T-cell (primary cell): ENCODE data around the gene REPIN1. TPM values are rescaled to one million over a fixed set of nuclear protein-coding genes. Genes with fewer than 3 reads are reported as not detected.

Source experiments
- ATAC-seq, 4 experiments: fragments of 200-7000 bp in 3 of 4; fragments of 150-1000 bp in 1 of 4; cut with Tn5 transposase; replicated peaks in 1 of 4; 1 replicate in 3 of 4; 2 replicates in 1 of 4; pipeline ENCODE4 v1.10.0; 2021; ENCODE audit warnings: moderate library complexity in 3 of 4, mild to moderate bottlenecking in 2 of 4, moderate number of reproducible peaks in 1 of 4
- CTCF ChIA-PET, 2 donors: fragments of 300-600 bp; sonication (Branson Sonifier 250); formaldehyde crosslinking; loops; one replicate each; lab custom pipeline; 2022; ENCODE audit warnings: antibody characterized with exemption in 2 of 2; lab: Charles Lee
- POLR2A ChIA-PET, 2 donors: fragments of 300-600 bp; sonication (Branson Sonifier 250); formaldehyde crosslinking; loops; one replicate each; lab custom pipeline; 2022; ENCODE audit warnings: antibody characterized with exemption in 2 of 2; lab: Charles Lee
- DNase-seq, 35 experiments: peaks; one replicate each; pipeline versions ENCODE4 v3.0.0 to v3.0.0-alpha.2; 2013 to 2023
- H3K27ac ChIP-seq: one replicate; pipeline ENCODE4 v1.5.1; 2013; ENCODE audit warnings: low read length
- H3K27me3 ChIP-seq, 2 experiments: replicated peaks in 1 of 2; 1 replicate in 1 of 2; 2 replicates in 1 of 2; pipeline versions ENCODE4 v1.6.1 to v1.7.0; 2013; ENCODE audit warnings: low read length in 1 of 2, mixed read lengths in 1 of 2; ENCODE audit not compliant: control insufficient read depth in 2 of 2, insufficient read depth in 2 of 2; ENCODE audit errors: extremely low read depth in 1 of 2
- H3K36me3 ChIP-seq, 2 donors: 1 replicate in 1 of 2; 2 replicates in 1 of 2; pipeline versions ENCODE4 v1.6.1 to v1.7.0; 2013; ENCODE audit warnings: low read length in 1 of 2; ENCODE audit not compliant: control insufficient read depth in 2 of 2, insufficient read depth in 1 of 2; ENCODE audit errors: extremely low read depth in 1 of 2
- H3K4me1 ChIP-seq, 2 experiments: 1 replicate in 1 of 2; 2 replicates in 1 of 2; pipeline versions ENCODE4 v1.6.1 to v1.7.0; 2013; ENCODE audit warnings: low read length in 2 of 2, mixed read lengths in 1 of 2; ENCODE audit not compliant: insufficient read depth in 2 of 2, control insufficient read depth in 1 of 2; ENCODE audit errors: extremely low read depth in 1 of 2
- H3K4me3 ChIP-seq, 2 donors: 1 replicate in 1 of 2; 2 replicates in 1 of 2; pipeline versions ENCODE4 v1.5.1 to v1.7.0; 2013; ENCODE audit warnings: mild to moderate bottlenecking in 2 of 2, low read length in 1 of 2, moderate library complexity in 1 of 2; ENCODE audit not compliant: control insufficient read depth in 1 of 2; ENCODE audit errors: extremely low read depth in 1 of 2
- H3K9me3 ChIP-seq: 2 replicates; pipeline ENCODE4 v1.7.0; 2013
- H3K27ac Mint-ChIP-seq, 2 donors: one replicate each; pipeline ENCODE4 v1.8.0; 2020 to 2021; ENCODE audit warnings: mild to moderate bottlenecking in 2 of 2, mixed read lengths in 2 of 2
- H3K27me3 Mint-ChIP-seq, 2 donors: one replicate each; pipeline ENCODE4 v1.8.0; 2021 to 2022; ENCODE audit warnings: mixed read lengths in 2 of 2
- H3K36me3 Mint-ChIP-seq: one replicate; pipeline ENCODE4 v1.8.0; 2021; ENCODE audit warnings: mixed read lengths
- H3K4me1 Mint-ChIP-seq, 3 donors: one replicate each; pipeline ENCODE4 v1.8.0; 2020 to 2022; ENCODE audit warnings: mixed read lengths in 3 of 3, mild to moderate bottlenecking in 1 of 3
- H3K4me3 Mint-ChIP-seq, 3 donors: one replicate each; pipeline ENCODE4 v1.8.0; 2020 to 2022; ENCODE audit warnings: mild to moderate bottlenecking in 3 of 3, mixed read lengths in 3 of 3, moderate library complexity in 3 of 3
- H3K9me3 Mint-ChIP-seq, 3 donors: one replicate each; pipeline ENCODE4 v1.8.0; 2020 to 2022; ENCODE audit warnings: mixed read lengths in 3 of 3
- WGBS: methylation state at CpG from one replicate; pipeline ENCODE4 v1.1.5; 2013; ENCODE audit warnings: missing lambda C conversion rate; ENCODE audit not compliant: insufficient coverage; 5-methylcytosine and 5-hydroxymethylcytosine counted together
- total RNA-seq, 35 experiments: library from RNA in 6 of 35; stranded (reverse) in 6 of 35; fragments of 120-200 nt in 1 of 35; gene quantifications; one replicate each; pipeline versions ENCODE4 v1.2.1 to v1.2.4 and lab custom pipeline; 2013 to 2026

REPIN1 gene
- total RNA-seq, 5 donors from 2014 or later (not counting 1 experiment from before 2014, with no cell fraction given): 64.0 to 110 (median 101) TPM

DNA sequence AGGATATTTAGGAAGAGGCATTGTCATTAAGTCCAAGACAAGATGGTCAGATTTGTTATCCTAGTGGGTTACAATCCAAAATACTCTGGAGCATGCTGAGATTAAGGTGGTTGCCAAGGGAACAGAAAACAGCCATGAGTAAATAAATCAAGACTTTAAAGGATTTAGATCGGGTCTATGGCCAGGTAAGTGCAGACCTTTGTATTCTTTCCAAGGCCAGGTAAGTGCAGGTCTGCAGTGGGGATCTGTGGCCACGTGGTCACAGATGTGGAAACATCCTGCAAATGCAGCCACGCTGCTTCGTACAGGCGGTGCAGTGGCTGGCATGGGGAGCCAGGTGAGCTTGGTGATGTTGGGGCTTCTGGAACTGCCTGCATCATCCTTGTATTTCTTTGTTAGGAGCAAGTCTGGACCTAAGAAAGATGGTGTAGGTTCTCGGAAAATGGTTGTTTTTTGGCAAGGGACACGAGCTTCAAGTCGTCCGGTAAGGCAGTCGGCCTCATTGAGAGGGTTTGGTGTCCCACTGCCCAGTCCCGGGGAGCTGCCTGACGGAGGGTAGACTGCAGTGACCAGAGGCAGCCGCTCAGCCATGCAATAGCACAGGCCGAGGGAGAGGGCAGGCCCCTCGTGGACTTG is 32.3 kb downstream of the REPIN1 start:
- CTCF ChIA-PET: interaction anchor here in 1 of 2 donors (0.8 kb wide), 1 partner anchor 45 kb away, joined by 5 read pairs; no protein-coding TSS in a partner anchor
- Histone ChIP-seq H3K27me3 (no peaks in the 10 kb centered on the region), H3K27ac (no peak overlapping the region), H3K36me3 (peaks cover 4 to 6% of the 10 kb centered on the region in 2 donors), H3K4me3 (no peak overlapping the region), H3K9me3 (no peaks in the 10 kb centered on the region), H3K4me1 (peaks cover 0 to 20% of the 10 kb centered on the region in 2 experiments)
- H3K27ac Mint-ChIP-seq: peak overlapping the region in 1 of 2 donors; percentile 17
- H3K36me3 Mint-ChIP-seq: peaks cover 5% of the 10 kb centered on the region
- no peaks in the 10 kb centered on the region for H3K9me3 Mint-ChIP-seq
- ATAC-seq (no peak), DNase-seq (no peak)
- WGBS: 89% methylated on average over 15 of the region's 15 CpGs
- H3K4me1 Mint-ChIP-seq: peaks cover 16 to 28% (median 17%) of the 10 kb centered on the region in 3 donors
- POLR2A ChIA-PET: no interaction called here
- no peak overlapping the region for H3K4me3 Mint-ChIP-seq
- no peaks in the 10 kb centered on the region for H3K27me3 Mint-ChIP-seq

GRCh38 chr7:150401424-150401790 is 32.8 kb downstream of the REPIN1 start:
- no peak for DNase-seq
- Mint-ChIP-seq H3K27me3 (no peaks in the 10 kb centered on the region), H3K4me3 (no peak overlapping the region), H3K4me1 (peaks cover 21 to 31% (median 22%) of the 10 kb centered on the region in 3 donors), H3K27ac (no peak overlapping the region), H3K9me3 (no peaks in the 10 kb centered on the region), H3K36me3 (peaks cover under 1% of the 10 kb centered on the region)
- Histone ChIP-seq H3K27me3 (no peaks in the 10 kb centered on the region), H3K9me3 (no peaks in the 10 kb centered on the region), H3K4me1 (peaks cover 3 to 25% of the 10 kb centered on the region in 2 experiments), H3K27ac (no peak overlapping the region), H3K4me3 (no peak overlapping the region), H3K36me3 (peaks cover 4% of the 10 kb centered on the region in 2 donors)
- POLR2A ChIA-PET: no interaction called here
- no CpG with 5 or more reads among the region's 1 CpG for WGBS
- CTCF ChIA-PET: interaction anchor here in 1 of 2 donors (0.8 kb wide), 1 partner anchor 46 kb away, joined by 5 read pairs; no protein-coding TSS in a partner anchor
- ATAC-seq: no peak

- Histone ChIP-seq H3K27ac (no peak overlapping the region), H3K4me1 (peaks cover 8 to 31% of the 10 kb centered on the region in 2 experiments), H3K27me3 (no peaks in the 10 kb centered on the region), H3K9me3 (no peaks in the 10 kb centered on the region), H3K36me3 (peaks cover 4% of the 10 kb centered on the region in 2 donors), H3K4me3 (no peak overlapping the region)
- CTCF ChIA-PET: interaction anchor here (0.6 to 1.6 kb wide), 3 partner anchors 30 to 792 kb away, joined by 4 to 5 read pairs (median 4); no protein-coding TSS in a partner anchor
- Mint-ChIP-seq H3K9me3 (no peaks in the 10 kb centered on the region), H3K36me3 (peaks cover 2% of the 10 kb centered on the region), H3K4me3 (peak overlapping the region in 1 of 3 donors; percentile 31), H3K27me3 (no peaks in the 10 kb centered on the region), H3K4me1 (peaks cover 26 to 36% (median 27%) of the 10 kb centered on the region in 3 donors), H3K27ac (peak overlapping the region; percentile 11 to 66)
- DNase-seq (no peak), ATAC-seq (no peak)
- POLR2A ChIA-PET: interaction anchor here in 1 of 2 donors (0.5 kb wide), 1 partner anchor 34 kb away, joined by 3 read pairs; the partner anchor contains the start of gene REPIN1
- 97% methylated on average over 6 of the region's 7 CpGs for WGBS
These were observed 33.4 kb downstream of the REPIN1 start for GRCh38 chr7:150401861-150402631.

DNA sequence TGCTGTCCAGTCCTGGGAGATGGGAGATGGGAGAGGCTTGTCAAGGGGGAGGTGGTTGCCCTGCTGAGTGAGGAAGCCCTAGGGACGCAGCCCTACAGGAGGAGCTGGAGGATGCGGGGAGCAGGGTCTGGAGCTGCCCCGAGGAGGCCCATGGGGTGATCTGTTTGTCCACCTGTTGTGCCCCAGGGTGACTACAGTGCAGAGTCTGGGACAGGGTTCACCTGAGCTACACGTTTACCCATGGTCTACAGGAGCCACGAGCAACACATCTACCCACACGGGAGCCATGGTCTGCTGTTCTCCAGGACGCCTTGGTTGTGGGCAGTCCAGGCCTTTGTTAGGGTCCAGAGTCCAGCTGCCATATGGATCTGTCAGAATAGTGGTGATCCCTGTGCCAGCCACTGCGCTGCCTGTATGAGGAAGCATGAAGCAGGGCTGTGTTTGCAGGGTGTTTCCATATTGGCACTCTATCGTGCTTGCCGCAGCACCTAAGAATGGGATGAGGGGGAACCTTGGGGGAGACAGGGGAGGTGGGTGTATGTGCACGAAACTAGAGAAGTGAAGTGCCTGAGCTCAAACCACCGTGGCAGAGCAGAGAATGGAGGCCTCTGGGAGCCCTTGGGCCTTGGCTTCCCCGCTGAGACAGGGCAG is 34.2 kb downstream of the REPIN1 start:
- no peak overlapping the region for H3K4me3 ChIP-seq
- ChIA-PET CTCF (interaction anchor here (0.6 to 1.6 kb wide), 3 partner anchors 11 to 791 kb away, joined by 3 to 4 read pairs (median 4); no protein-coding TSS in a partner anchor), POLR2A (no interaction called here)
- no peaks in the 10 kb centered on the region for H3K9me3 Mint-ChIP-seq
- H3K27ac Mint-ChIP-seq: peak overlapping the region; percentile 68 to 94
- 97% methylated on average over 9 of the region's 13 CpGs for WGBS
- H3K4me3 Mint-ChIP-seq: peak overlapping the region in 2 of 3 donors; percentile 31 to 92
- ATAC-seq (no peak), DNase-seq (no peak)
- H3K4me1 Mint-ChIP-seq: peaks cover 29 to 39% (median 30%) of the 10 kb centered on the region in 3 donors
- H3K36me3 ChIP-seq: peaks cover 4% of the 10 kb centered on the region in 2 donors
- no peaks in the 10 kb centered on the region for H3K27me3 ChIP-seq
- H3K9me3 ChIP-seq: no peaks in the 10 kb centered on the region
- peaks cover 8 to 36% of the 10 kb centered on the region in 2 experiments for H3K4me1 ChIP-seq
- no peak overlapping the region for H3K27ac ChIP-seq
- peaks cover 4% of the 10 kb centered on the region for H3K36me3 Mint-ChIP-seq
- H3K27me3 Mint-ChIP-seq: no peaks in the 10 kb centered on the region

- Histone ChIP-seq H3K4me1 (peaks cover 8 to 36% of the 10 kb centered on the region in 2 experiments), H3K27me3 (no peaks in the 10 kb centered on the region), H3K36me3 (peaks cover 4 to 5% of the 10 kb centered on the region in 2 donors), H3K27ac (peak overlapping the region; percentile 96), H3K9me3 (no peaks in the 10 kb centered on the region), H3K4me3 (no peak overlapping the region)
- peaks cover 31 to 42% (median 31%) of the 10 kb centered on the region in 3 donors for H3K4me1 Mint-ChIP-seq
- no peaks in the 10 kb centered on the region for H3K27me3 Mint-ChIP-seq
- DNase-seq (no peak), ATAC-seq (no peak)
- ChIA-PET CTCF (interaction anchor here (0.6 to 1.6 kb wide), 4 partner anchors 10 to 29 kb away, joined by 3 to 4 read pairs (median 4); no protein-coding TSS in a partner anchor), POLR2A (interaction anchor here in 1 of 2 donors (0.6 kb wide), 1 partner anchor 34 kb away, joined by 3 read pairs; no protein-coding TSS in a partner anchor)
- peaks cover 6% of the 10 kb centered on the region for H3K36me3 Mint-ChIP-seq
- peak overlapping the region; percentile 91 to 94 (median 92) for H3K4me3 Mint-ChIP-seq
- 93% methylated on average over 7 of the region's 13 CpGs for WGBS
- peak overlapping the region; percentile 94 to 96 for H3K27ac Mint-ChIP-seq
- H3K9me3 Mint-ChIP-seq: no peaks in the 10 kb centered on the region
These were observed 35.0 kb downstream of the REPIN1 start for GRCh38 chr7:150403376-150404171.
